C4-2B (cell line): ENCODE data around the gene GGT6.

Experiments
- CTCF ChIP-seq: fragments of 450-650 bp; conservative IDR thresholded peaks from 2 replicates; pipeline ENCODE4 v1.5.1; 2017; ENCODE audit warnings: mild to moderate bottlenecking
- ZFX ChIP-seq: fragments of 450-650 bp; IDR thresholded peaks from 2 replicates; pipeline ENCODE4 v1.6.1; 2017

DNA sequence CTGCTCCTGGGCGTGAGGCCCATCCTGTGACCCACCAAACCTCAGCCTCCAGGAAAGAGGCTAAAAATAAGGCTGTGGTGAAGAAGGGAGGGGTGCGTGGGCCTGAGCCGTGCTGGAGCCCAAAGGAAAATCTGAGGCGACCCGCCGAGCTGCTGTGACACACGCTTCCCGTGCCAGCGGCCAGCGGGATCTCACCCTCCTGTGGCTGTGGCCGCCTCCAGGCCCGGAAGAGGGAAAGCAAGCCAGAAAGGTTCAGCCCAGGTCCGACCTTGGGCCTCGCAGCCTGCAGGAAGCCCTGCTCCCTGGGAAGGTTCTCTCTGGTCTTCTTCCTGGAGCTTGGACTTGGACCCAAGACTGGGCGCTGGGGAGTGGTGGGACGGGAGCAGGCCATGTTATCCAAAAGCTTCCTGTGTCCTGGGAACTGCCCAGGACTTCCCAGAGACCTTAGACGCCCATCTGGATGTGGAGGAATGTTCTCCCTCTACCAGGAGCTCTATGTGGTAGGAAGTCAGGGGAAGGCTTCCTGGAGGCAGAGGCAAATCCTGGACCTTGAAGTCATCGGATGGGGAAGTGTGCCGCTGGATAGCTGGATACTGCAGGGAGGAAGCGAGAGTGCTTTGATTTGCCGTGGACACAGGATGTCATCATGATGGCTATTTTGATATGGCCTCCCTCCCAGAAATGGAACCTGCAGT, 50.3 kb downstream of the GGT6 start:
- TF ChIP-seq CTCF (no peak), ZFX (no peak)
